GM18867 (cell line): Measurements from ENCODE around the gene ARHGAP42.
A peak's percentile ranks its signal among the peaks of the same experiment; 100 is the strongest.
"Not testable (repeated sequence)": the region's sequence is repeated elsewhere in the genome, so short reads cannot be mapped to it uniquely, and the experiment has no call there.

Experiments
- ATAC-seq: cut with Tn5 transposase; IDR thresholded peaks from one replicate; pipeline ENCODE4 v1.9.1; 2021; ENCODE audit warnings: mild to moderate bottlenecking, moderate library complexity; ENCODE audit not compliant: unreplicated experiment

ARHGAP42 gene

GRCh38 chr11:100865443-100866065 lies 178.5 kb downstream of the ARHGAP42 start:
- no peak for ATAC-seq

GRCh38 chr11:100866453-100866852 lies 179.4 kb downstream of the ARHGAP42 start:
- ATAC-seq, result peak; percentile 45

GRCh38 chr11:100867606-100868005 lies 180.5 kb downstream of the ARHGAP42 start:
- no peak for ATAC-seq

- ATAC-seq, result no peak
Measured at GRCh38 chr11:100869328-100869727, 182.2 kb downstream of the ARHGAP42 start.

- ATAC-seq, result no peak
Measured at GRCh38 chr11:100870138-100870537, 183.1 kb downstream of the ARHGAP42 start.

- ATAC-seq, result no peak
Measured at GRCh38 chr11:100872951-100873740, 186.1 kb downstream of the ARHGAP42 start.

GRCh38 chr11:100874203-100874602 lies 187.1 kb downstream of the ARHGAP42 start:
- no peak for ATAC-seq

- no peak for ATAC-seq
Measured at GRCh38 chr11:100875521-100875869, 188.4 kb downstream of the ARHGAP42 start.

- ATAC-seq, result peak; percentile 97
Measured at GRCh38 chr11:100876815-100877520, 189.9 kb downstream of the ARHGAP42 start.

- ATAC-seq, result no peak
Measured at GRCh38 chr11:100878474-100878873, 191.4 kb downstream of the ARHGAP42 start.

- ATAC-seq, result no peak
Measured at GRCh38 chr11:100882957-100883356, 195.9 kb downstream of the ARHGAP42 start.

GRCh38 chr11:100883830-100884229 lies 196.7 kb downstream of the ARHGAP42 start:
- no peak for ATAC-seq

- no peak for ATAC-seq
Measured at GRCh38 chr11:100887659-100888058, 200.6 kb downstream of the ARHGAP42 start.

- no peak for ATAC-seq
Measured at GRCh38 chr11:100888836-100889235, 201.7 kb downstream of the ARHGAP42 start.

- ATAC-seq, result no peak
Measured at GRCh38 chr11:100889758-100890157, 202.7 kb downstream of the ARHGAP42 start.

- ATAC-seq, result no peak
Measured at GRCh38 chr11:100890789-100891188, 203.7 kb downstream of the ARHGAP42 start.

- ATAC-seq, result no peak
Measured at GRCh38 chr11:100892886-100893285, 205.8 kb downstream of the ARHGAP42 start.

GRCh38 chr11:100895449-100895848 lies 208.4 kb downstream of the ARHGAP42 start:
- ATAC-seq, result no peak

GRCh38 chr11:100895976-100896375 lies 208.9 kb downstream of the ARHGAP42 start:
- ATAC-seq, result not testable (repeated sequence)

GRCh38 chr11:100901471-100901870 lies 214.4 kb downstream of the ARHGAP42 start:
- not testable (repeated sequence) for ATAC-seq

GRCh38 chr11:100902454-100903141 lies 215.5 kb downstream of the ARHGAP42 start:
- ATAC-seq, result no peak
